Activated CD8-positive, alpha-beta T cell treated with anti-CD3 and anti-CD28 coated beads for 36 hours (primary cell): ENCODE results near the gene ANKRD44. TPM values are rescaled to one million over a fixed set of nuclear protein-coding genes. Genes with fewer than 3 reads are reported as not detected.

Experiments used
- ATAC-seq: fragments of 200-7000 bp; cut with Tn5 transposase; one replicate; pipeline ENCODE4 v1.10.0; 2021; ENCODE audit warnings: mild to moderate bottlenecking, moderate library complexity
- CTCF ChIA-PET: fragments of 350-600 bp; sonication (Branson Sonifier 250); formaldehyde crosslinking; loops from one replicate; lab custom pipeline; 2021; ENCODE audit warnings: antibody characterized with exemption; lab: Charles Lee
- POLR2A ChIA-PET: fragments of 350-600 bp; sonication (Branson Sonifier 250); formaldehyde crosslinking; loops from one replicate; lab custom pipeline; 2021; ENCODE audit warnings: antibody characterized with exemption; lab: Charles Lee
- DNase-seq: peaks from one replicate; pipeline ENCODE4 v3.0.0-alpha.2; 2020
- H3K27ac Mint-ChIP-seq: one replicate; pipeline ENCODE4 v1.8.0; 2021; ENCODE audit warnings: mild to moderate bottlenecking, mixed read lengths
- H3K27me3 Mint-ChIP-seq: one replicate; pipeline ENCODE4 v1.8.0; 2021; ENCODE audit warnings: mixed read lengths
- H3K36me3 Mint-ChIP-seq: one replicate; pipeline ENCODE4 v1.8.0; 2021; ENCODE audit warnings: low read depth, mixed read lengths
- H3K4me1 Mint-ChIP-seq: one replicate; pipeline ENCODE4 v1.8.0; 2021; ENCODE audit warnings: low read depth, mixed read lengths
- H3K4me3 Mint-ChIP-seq: one replicate; pipeline ENCODE4 v1.8.0; 2021; ENCODE audit warnings: mild to moderate bottlenecking, moderate library complexity, mixed read lengths
- H3K9me3 Mint-ChIP-seq: one replicate; pipeline ENCODE4 v1.8.0; 2021; ENCODE audit warnings: mixed read lengths
- intact Hi-C: fragments of 100-400 bp; cut with micrococcal nuclease; formaldehyde crosslinking; loops from one replicate; pipeline ENCODE4 v1.10.0; 2022
- total RNA-seq, 2 experiments: library from RNA; stranded (reverse); gene quantifications; one replicate each; pipeline ENCODE4 v1.2.3, GENCODE V29; 2021
- TF ChIP-seq, protein P1 (sequence below): fragments of 200-600 bp; IDR thresholded peaks from one replicate; pipeline ENCODE4 v1.8.0; 2022; ENCODE audit warnings: antibody characterized with exemption, mild to moderate bottlenecking

The ANKRD44 gene
- total RNA-seq, 2 experiments from 2014 or later = 131 to 132 TPM

DNA sequence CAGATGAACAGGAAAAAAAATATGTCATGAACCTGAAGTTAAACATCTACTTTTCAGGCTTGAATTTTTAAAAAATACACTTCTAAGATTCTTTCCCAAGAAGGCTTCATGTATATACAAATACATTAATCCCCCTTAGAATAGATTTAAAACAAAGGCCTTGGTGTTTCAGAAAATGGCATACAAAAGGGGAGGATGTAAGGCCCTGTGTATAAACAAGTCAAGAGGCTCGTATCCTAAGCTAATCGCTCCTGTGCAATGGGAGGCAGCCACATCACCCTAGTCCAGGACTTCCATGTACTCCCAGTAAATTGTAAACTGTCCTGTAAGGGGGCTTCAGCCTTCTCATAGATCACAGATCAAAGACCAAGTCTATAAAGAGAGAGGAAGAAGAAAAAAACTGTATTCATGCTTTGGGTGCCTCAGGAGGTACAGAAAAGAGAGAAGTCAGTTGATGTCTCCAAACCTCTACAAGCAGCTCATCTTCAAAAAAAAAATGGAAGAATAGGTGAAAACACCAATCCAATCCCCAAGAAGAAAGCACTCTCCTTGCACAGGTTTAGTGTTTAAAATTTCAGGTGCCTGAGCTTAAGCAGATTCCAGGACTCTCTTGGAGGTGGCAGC is 53.9 kb downstream of the ANKRD44 start:
- H3K4me3 Mint-ChIP-seq = peak overlapping the region; percentile 76
- H3K36me3 Mint-ChIP-seq = peaks cover 29% of the 10 kb centered on the region
- DNase-seq (no peak), ATAC-seq (no peak)
- intact Hi-C loops = loop anchor here (2.0 to 5.0 kb wide), 3 partner anchors 18 to 49 kb away; no protein-coding TSS in a partner anchor
- no peaks in the 10 kb centered on the region for H3K27me3 Mint-ChIP-seq
- peak overlapping the region; percentile 92 for H3K27ac Mint-ChIP-seq
- TF ChIP-seq, protein P1, sequence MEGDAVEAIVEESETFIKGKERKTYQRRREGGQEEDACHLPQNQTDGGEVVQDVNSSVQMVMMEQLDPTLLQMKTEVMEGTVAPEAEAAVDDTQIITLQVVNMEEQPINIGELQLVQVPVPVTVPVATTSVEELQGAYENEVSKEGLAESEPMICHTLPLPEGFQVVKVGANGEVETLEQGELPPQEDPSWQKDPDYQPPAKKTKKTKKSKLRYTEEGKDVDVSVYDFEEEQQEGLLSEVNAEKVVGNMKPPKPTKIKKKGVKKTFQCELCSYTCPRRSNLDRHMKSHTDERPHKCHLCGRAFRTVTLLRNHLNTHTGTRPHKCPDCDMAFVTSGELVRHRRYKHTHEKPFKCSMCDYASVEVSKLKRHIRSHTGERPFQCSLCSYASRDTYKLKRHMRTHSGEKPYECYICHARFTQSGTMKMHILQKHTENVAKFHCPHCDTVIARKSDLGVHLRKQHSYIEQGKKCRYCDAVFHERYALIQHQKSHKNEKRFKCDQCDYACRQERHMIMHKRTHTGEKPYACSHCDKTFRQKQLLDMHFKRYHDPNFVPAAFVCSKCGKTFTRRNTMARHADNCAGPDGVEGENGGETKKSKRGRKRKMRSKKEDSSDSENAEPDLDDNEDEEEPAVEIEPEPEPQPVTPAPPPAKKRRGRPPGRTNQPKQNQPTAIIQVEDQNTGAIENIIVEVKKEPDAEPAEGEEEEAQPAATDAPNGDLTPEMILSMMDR = no peak
- POLR2A ChIA-PET = interaction anchor here (0.7 to 5.1 kb wide), 11 partner anchors 10 to 104 kb away, joined by 3 to 31 read pairs (median 6); partner anchors contain the start of gene ANKRD44
- CTCF ChIA-PET = interaction anchor here (0.8 to 4.6 kb wide), 18 partner anchors 9 to 144 kb away, joined by 3 to 14 read pairs (median 4); no protein-coding TSS in a partner anchor
- peaks cover 73% of the 10 kb centered on the region for H3K4me1 Mint-ChIP-seq
- no peaks in the 10 kb centered on the region for H3K9me3 Mint-ChIP-seq

DNA sequence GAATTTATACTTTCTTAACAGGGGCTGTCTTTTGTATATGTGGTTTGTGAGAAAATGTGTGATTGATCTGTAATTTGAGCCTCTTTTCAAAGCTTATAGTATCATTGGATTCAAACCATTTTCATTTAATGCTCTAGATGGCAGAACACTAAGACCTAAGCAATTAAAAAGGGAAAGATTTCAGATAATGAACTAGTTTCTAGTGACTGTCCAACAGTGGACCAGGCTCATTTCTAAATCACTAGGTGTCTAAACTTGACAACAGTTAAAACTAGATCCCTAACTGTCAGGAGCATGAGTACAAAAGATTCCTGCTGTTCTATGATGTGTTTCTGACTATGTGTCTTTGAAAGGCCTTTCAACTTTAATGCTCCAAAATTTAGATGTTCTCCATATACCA is 54.6 kb downstream of the ANKRD44 start:
- TF ChIP-seq, protein P1 = no peak
- Mint-ChIP-seq H3K27ac (peak overlapping the region; percentile 92), H3K36me3 (peaks cover 29% of the 10 kb centered on the region), H3K9me3 (no peaks in the 10 kb centered on the region), H3K27me3 (no peaks in the 10 kb centered on the region), H3K4me1 (peaks cover 75% of the 10 kb centered on the region), H3K4me3 (peak overlapping the region; percentile 76)
- no peak for DNase-seq
- POLR2A ChIA-PET = interaction anchor here (1.0 to 5.1 kb wide), 10 partner anchors 11 to 103 kb away, joined by 3 to 31 read pairs (median 6); partner anchors contain the start of gene ANKRD44
- intact Hi-C loops = loop anchor here (2.0 to 5.0 kb wide), 3 partner anchors 17 to 49 kb away; no protein-coding TSS in a partner anchor
- CTCF ChIA-PET = interaction anchor here (0.8 to 4.6 kb wide), 13 partner anchors 12 to 74 kb away, joined by 3 to 14 read pairs (median 4); no protein-coding TSS in a partner anchor
- no peak for ATAC-seq

DNA sequence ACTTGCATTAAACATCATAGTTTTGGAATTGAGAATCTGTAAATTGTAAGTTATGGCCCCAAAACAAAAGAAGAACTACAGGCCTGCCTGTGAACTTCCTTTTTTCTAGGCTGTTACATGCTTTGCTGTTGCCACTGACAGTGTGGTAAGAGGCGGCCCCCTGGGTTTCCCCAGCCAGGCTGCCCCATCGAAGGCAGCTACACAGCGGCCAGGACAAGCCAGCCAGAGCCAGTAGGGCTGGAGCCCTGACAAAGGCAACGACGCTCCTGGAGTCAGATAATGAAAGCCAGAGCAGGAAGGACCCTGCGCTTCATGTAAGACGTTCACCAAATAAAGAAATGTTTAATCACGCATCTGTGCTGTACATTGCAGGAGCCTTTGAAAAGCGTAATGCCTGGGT is 55.0 kb downstream of the ANKRD44 start:
- ATAC-seq (peak; percentile 91), DNase-seq (peak; percentile 94)
- no peaks in the 10 kb centered on the region for H3K9me3 Mint-ChIP-seq
- H3K27me3 Mint-ChIP-seq = no peaks in the 10 kb centered on the region
- peaks cover 30% of the 10 kb centered on the region for H3K36me3 Mint-ChIP-seq
- intact Hi-C loops = loop anchor here (5.0 kb wide), 2 partner anchors 37 to 48 kb away; no protein-coding TSS in a partner anchor
- peak overlapping the region; percentile 76 for H3K4me3 Mint-ChIP-seq
- POLR2A ChIA-PET = interaction anchor here (1.0 to 5.1 kb wide), 9 partner anchors 11 to 103 kb away, joined by 3 to 31 read pairs (median 5); partner anchors contain the start of gene ANKRD44
- TF ChIP-seq, protein P1 = no peak
- peaks cover 78% of the 10 kb centered on the region for H3K4me1 Mint-ChIP-seq
- CTCF ChIA-PET = interaction anchor here (0.8 to 4.6 kb wide), 13 partner anchors 11 to 142 kb away, joined by 3 to 14 read pairs (median 6); no protein-coding TSS in a partner anchor
- peak overlapping the region; percentile 92 for H3K27ac Mint-ChIP-seq

DNA sequence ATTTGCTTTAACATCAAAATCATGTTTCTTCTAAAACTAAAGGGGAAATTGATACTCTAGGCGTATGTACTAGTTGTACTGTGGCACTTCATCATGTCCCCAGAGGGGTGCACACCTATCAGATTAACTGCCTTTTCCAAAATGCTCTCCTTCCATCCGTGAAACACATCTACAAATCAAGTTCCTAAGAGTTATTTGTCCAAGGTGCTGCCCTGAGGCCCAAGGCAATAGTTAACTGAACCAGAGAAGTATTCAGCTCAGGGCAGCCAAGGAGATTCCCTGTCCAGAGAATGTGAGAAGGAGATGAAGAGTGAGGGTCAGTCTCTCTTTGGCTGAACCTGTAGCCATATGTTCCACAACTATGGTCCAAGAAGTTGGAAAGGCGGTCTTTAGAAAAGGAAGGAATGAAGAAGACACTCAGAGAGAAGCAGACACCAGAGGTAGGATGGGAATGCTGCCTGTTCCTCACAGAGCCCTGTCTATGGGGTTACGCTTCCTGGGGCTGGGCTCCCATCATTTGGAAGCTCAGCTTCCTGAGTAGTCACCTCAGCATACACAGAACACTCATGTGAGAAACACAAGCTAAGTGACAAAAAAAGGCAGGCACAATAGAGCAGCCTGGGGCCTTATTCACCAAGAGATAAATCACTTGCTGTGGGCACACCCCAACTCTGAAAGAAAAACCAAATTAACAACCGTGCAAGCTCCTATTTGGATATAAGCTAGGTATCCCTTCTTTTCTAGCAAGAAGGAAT is 55.6 kb downstream of the ANKRD44 start:
- TF ChIP-seq, protein P1 = no peak
- no peaks in the 10 kb centered on the region for H3K27me3 Mint-ChIP-seq
- intact Hi-C loops = loop anchor here (5.0 kb wide), 2 partner anchors 37 to 48 kb away; no protein-coding TSS in a partner anchor
- CTCF ChIA-PET = interaction anchor here (0.8 to 4.6 kb wide), 11 partner anchors 11 to 142 kb away, joined by 3 to 14 read pairs (median 6); no protein-coding TSS in a partner anchor
- POLR2A ChIA-PET = interaction anchor here (1.0 to 5.1 kb wide), 6 partner anchors 12 to 102 kb away, joined by 3 to 31 read pairs (median 5); partner anchors contain the start of gene ANKRD44
- peak; percentile 54 for ATAC-seq
- H3K4me3 Mint-ChIP-seq = peak overlapping the region; percentile 76
- no peaks in the 10 kb centered on the region for H3K9me3 Mint-ChIP-seq
- peak overlapping the region; percentile 92 for H3K27ac Mint-ChIP-seq
- peaks cover 30% of the 10 kb centered on the region for H3K36me3 Mint-ChIP-seq
- DNase-seq = no peak
- H3K4me1 Mint-ChIP-seq = peaks cover 81% of the 10 kb centered on the region
